ENCODE data around the gene STRADA.

- TF ChIP-seq POLR2AphosphoS5 (IDR thresholded peaks at IDR 0.05): no peak
- no peak for TF ChIP-seq EP300 (IDR thresholded peaks at IDR 0.05)
- no peak for TF ChIP-seq CTCF (IDR thresholded peaks at IDR 0.05)
Observed at GRCh38 chr17:63704259-63704576, 37.4 kb downstream of the STRADA start.

Data from suprapubic skin (tissue), 4 donors.